ELR (cell line): ENCODE measurements around the gene MMP26.
"Not testable (repeated sequence)": the region's sequence is repeated elsewhere in the genome, so short reads cannot be mapped to it uniquely, and the experiment has no call there.

ENCODE experiments used
- DNase-seq: peaks from one replicate; pipeline ENCODE4 v3.0.0-alpha.2; 2015; ENCODE audit warnings: low read depth

MMP26 gene

GRCh38 chr11:4722616-4723534 lies 18.3 kb downstream of the MMP26 start:
- DNase-seq: not testable (repeated sequence)

GRCh38 chr11:4727171-4727570 lies 22.6 kb downstream of the MMP26 start:
- no peak for DNase-seq

GRCh38 chr11:4740735-4741134 lies 36.2 kb downstream of the MMP26 start:
- no peak for DNase-seq

GRCh38 chr11:4748438-4748837 lies 43.9 kb downstream of the MMP26 start:
- DNase-seq: peak; percentile 32

- DNase-seq: no peak
These were observed 46.6 kb downstream of the MMP26 start for GRCh38 chr11:4751201-4751600.
